ENCODE data around the gene JAZF1.
A peak's percentile ranks its signal among the peaks of the same experiment; 100 is the strongest.
"Not testable (repeated sequence)": the region's sequence is repeated elsewhere in the genome, so short reads cannot be mapped to it uniquely, and the experiment has no call there.

Gene JAZF1

GRCh38 chr7:28032738-28033380 lies 147.7 kb downstream of the JAZF1 start:
- no peak for DNase-seq

GRCh38 chr7:28029051-28029450 lies 151.5 kb downstream of the JAZF1 start:
- DNase-seq: no peak

GRCh38 chr7:28028471-28028870 lies 152.1 kb downstream of the JAZF1 start:
- no peak for DNase-seq

GRCh38 chr7:28026237-28026636 lies 154.4 kb downstream of the JAZF1 start:
- DNase-seq: no peak

GRCh38 chr7:28024786-28025334 lies 155.7 kb downstream of the JAZF1 start:
- no peak for DNase-seq

- DNase-seq: peak; percentile 37
These were observed 160.2 kb downstream of the JAZF1 start for GRCh38 chr7:28020302-28020940.

- no peak for DNase-seq
These were observed 161.6 kb downstream of the JAZF1 start for GRCh38 chr7:28018856-28019465.

GRCh38 chr7:28018446-28018845 lies 162.1 kb downstream of the JAZF1 start:
- DNase-seq: no peak

- no peak for DNase-seq
These were observed 162.6 kb downstream of the JAZF1 start for GRCh38 chr7:28018020-28018419.

- DNase-seq: peak; percentile 14
These were observed 163.2 kb downstream of the JAZF1 start for GRCh38 chr7:28017372-28017771.

GRCh38 chr7:28016297-28016696 lies 164.3 kb downstream of the JAZF1 start:
- DNase-seq: no peak

GRCh38 chr7:28015169-28015568 lies 165.4 kb downstream of the JAZF1 start:
- no peak for DNase-seq

- not testable (repeated sequence) for DNase-seq
These were observed 166.3 kb downstream of the JAZF1 start for GRCh38 chr7:28014340-28014739.

GRCh38 chr7:28013441-28013840 lies 167.2 kb downstream of the JAZF1 start:
- no peak for DNase-seq

- no peak for DNase-seq
These were observed 167.6 kb downstream of the JAZF1 start for GRCh38 chr7:28013019-28013418.

GRCh38 chr7:28008911-28009310 lies 171.7 kb downstream of the JAZF1 start:
- DNase-seq: no peak

- DNase-seq: no peak
These were observed 172.4 kb downstream of the JAZF1 start for GRCh38 chr7:28008171-28008570.

GRCh38 chr7:28006491-28006890 lies 174.1 kb downstream of the JAZF1 start:
- no peak for DNase-seq

GRCh38 chr7:28005847-28006231 lies 174.8 kb downstream of the JAZF1 start:
- DNase-seq: no peak

- DNase-seq: no peak
These were observed 175.3 kb downstream of the JAZF1 start for GRCh38 chr7:28005075-28005846.

- DNase-seq: no peak
These were observed 177.2 kb downstream of the JAZF1 start for GRCh38 chr7:28003408-28003807.

- DNase-seq: no peak
These were observed 178.0 kb downstream of the JAZF1 start for GRCh38 chr7:28002638-28003037.

GRCh38 chr7:28001896-28002295 lies 178.7 kb downstream of the JAZF1 start:
- DNase-seq: no peak

Data from 8988T (cell line).